Activated CD8-positive, alpha-beta memory T cell treated with anti-CD3 and anti-CD28 coated beads for 24 hours (primary cell): ENCODE results near the gene HTT.
"Not testable (repeated sequence)": the region's sequence is repeated elsewhere in the genome, so short reads cannot be mapped to it uniquely, and the experiment has no call there.

ENCODE experiments used
- DNase-seq: peaks from one replicate; pipeline ENCODE4 v3.0.0-alpha.2; 2020

The HTT gene

DNA sequence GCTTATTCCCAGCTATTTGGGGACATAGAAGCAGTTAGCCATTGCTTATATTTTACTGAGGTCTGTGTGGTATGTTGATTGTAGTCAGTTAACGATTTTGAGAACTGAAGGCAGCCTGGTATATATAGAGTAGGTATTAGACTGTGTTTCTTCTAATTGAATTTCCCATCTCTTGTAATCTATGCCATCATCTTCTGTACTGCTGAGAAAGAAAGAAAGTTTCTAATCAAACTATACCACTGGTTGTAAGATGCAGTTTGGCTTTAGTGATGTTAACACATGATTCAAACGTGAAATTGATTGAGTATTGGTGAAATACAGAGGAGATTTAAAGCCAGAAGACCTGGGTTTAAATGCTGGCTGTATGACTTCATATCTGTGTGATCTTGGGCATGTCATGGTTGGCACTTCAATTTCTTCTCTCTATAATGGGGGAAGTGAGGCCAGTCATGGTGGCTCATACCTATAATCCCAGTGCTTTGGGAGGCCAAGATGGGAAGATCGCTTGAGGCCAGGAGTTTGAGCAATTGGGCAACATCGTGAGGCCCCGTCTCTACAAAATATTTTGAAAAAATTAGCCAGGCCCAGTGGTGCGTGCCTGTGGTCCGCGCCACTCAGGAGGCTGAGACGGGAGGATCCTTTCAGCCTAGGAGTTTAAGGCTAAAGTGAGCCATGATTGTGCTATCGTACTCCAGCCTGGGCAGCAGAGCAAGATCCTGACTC lies 11.6 kb downstream of the HTT start:
- no peak for DNase-seq

DNA sequence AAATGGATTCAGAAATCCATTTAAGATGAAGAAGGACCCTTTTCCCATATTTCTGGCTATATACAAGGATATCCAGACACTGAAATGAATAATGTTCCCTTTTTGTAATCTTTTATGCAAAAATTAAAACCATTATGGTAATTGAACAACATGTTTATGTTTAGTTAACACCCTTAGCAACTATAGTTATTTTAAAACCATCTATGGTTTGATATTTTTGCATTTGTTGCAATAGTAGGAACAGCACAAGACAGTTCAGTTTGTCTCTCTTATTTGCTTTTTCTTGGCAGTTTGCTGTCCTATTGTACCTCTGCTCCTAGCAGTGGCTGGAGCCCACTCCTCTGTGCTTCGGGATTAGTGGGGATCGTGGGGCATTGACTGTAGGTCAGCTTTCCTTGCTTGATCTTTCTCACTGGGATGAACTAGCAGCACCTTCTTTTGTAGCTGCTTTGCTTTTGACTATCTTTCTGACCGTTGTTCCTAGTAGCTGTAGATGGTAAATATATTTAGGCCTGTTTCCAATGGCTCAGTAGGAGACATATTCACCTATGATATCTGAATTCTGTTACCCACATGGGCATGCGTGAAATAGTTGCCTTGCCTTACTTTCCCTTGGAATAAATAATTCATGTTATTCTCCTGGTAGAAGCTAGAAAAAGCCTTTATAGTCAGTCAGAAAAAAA lies 12.8 kb downstream of the HTT start:
- DNase-seq, result no peak

DNA sequence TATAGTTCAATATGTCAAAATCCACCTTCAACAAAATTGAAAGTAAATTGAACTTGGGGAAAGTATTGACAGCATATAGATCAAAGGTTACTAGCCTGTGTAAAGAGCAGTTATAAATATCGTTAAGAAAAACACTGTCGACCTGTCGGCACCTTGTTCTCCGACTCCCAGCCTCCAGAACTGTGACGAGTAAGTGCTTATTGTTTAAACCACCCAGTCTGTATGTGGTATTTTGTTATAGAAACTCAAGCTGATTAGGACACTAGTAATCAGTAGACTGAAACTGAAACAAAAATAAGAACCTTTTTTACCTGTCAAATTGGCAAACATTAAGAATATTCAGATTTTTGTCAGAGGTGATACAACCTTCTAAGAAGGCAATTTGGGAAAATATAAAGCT lies 17.0 kb downstream of the HTT start:
- no peak for DNase-seq

DNA sequence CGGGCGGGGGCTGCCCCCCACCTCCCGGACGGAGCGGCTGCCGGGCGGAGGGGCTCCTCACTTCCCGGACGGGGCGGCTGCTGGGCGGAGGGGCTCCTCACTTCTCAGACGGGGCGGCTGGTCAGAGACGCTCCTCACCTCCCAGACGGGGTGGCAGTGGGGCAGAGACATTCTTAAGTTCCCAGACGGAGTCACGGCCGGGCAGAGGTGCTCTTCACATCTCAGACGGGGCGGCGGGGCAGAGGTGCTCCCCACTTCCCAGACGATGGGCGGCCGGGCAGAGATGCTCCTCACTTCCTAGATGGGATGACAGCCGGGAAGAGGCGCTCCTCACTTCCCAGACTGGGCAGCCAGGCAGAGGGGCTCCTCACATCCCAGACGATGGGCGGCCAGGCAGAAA lies 20.2 kb downstream of the HTT start:
- not testable (repeated sequence) for DNase-seq

DNA sequence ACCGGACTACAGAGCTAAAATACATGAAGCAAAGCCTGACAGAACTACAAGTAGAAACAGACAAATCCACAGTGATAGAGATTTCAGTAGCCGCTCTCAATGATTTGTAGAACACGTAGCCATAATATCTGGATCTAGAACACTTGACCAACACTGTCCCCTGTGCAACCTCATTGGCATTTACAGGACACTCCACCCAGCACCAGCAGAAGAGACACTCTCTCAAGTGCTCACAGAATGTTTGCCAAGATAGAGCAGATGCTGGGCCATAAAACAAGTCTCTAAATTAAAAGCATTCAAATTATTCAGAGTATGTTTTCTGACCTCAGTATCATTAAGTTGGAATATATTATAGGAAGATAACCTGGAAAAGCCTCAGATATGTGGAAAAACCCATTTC lies 21.7 kb downstream of the HTT start:
- no peak for DNase-seq

DNA sequence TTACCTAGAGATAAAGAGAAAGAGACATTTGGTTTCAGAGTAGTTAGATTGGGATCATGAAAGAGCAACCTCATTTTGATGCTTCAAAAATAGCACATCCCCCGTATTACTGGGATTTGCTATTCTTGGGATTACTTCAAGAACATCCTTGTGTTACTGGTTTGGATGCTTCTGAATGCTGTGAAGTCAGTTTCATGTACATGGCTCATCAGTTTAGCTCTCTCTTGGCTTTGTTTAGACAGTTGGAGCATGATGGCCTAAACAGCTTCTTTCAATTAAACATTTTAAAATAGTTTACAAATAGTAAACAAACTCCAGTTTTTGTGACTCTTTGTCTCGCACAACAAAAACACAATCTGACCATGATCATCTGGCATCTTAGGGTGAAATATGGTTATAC lies 23.9 kb downstream of the HTT start:
- no peak for DNase-seq

DNA sequence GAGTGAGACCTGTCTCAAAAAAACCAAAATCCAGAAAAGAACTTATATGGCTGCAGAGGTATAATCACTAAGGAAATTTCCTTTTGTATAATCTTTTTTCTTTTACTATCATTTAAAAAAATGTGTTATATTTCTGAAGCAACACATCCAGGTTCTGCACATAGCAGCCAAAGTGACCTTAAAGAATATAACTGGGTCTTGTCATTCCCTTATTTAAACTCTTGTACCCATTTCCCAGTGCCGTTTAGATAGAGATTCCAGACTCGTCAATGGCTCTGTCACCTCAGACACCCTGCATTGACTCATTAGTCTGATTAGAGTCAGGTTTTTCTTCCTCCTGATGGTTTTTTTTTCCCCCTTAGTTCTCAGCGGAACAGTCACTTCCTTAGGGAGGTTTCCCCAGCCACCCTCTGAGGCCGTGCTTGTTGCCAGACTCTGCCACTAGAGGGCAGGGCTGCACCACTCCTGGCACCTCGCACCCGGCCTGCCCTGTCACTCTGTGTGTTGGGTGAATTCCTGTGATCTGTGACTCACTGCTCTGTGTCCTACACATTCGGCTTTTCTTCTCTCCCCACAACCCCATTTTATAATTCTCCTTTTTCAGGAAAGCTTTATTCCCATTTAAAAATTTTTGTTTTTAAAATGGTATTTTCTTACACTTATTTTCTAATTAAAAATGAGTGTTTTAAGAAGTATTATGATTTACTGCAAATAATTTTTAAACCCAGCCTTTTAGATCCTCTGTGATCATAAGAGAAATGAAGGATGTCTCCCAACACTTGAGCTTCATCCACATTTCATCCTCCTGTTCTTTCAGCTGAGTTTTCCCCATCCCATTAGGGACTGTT lies 32.1 kb downstream of the HTT start:
- DNase-seq, result peak; percentile 97

DNA sequence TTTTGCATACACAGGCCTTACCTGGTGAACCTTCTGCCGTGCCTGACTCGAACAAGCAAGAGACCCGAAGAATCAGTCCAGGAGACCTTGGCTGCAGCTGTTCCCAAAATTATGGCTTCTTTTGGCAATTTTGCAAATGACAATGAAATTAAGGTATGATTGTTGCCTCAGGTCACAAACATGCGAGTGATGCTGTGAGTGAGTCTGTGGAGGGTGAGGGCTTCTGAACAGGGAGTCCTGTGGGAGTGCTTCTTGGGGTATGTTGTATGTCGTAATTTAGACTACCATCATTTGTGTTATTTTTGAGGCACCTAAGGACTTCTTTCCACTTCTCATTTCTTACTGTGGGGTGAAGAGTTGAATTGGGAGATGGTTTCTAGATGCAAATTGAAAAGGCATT lies 32.8 kb downstream of the HTT start:
- DNase-seq, result no peak

DNA sequence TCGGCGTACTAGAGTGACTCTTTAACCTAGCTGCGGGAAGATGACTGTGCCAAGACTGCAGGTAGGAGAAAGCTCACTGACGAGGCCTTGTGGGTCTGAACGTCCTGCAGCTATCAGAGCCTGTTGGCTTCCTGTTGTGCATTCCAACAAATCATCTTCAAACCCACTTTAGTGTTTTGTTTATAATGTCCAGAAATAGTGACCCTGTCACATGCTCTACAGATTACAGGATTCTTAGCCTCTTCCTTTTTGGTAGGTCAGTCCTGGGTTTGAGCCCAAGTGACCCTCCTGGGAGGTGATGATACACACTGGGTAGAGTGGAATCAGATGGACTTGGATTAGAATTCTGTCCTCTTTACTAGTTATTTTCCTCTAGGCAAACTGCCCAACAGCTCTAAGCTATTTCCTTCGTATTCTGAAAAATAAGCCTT lies 33.2 kb downstream of the HTT start:
- no peak for DNase-seq

DNA sequence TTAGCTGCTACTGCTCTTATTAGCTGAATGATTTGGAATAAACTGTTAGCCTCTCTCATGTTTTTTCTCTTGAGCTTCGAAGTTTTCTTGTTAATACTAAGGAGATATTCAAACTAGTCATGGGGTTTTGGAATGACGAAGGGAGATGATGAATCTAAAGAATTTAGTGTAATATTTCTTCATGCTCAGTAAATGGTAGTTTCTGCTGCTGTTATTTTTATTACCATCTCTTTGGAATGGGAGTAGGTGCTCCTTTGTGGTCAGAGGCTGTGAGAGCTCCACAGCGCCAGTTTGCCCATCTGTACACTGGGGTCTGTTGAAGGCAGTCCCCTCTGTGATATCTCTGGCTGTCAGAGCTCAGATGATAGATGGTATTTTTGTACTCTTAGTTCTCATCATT lies 33.7 kb downstream of the HTT start:
- DNase-seq, result no peak

DNA sequence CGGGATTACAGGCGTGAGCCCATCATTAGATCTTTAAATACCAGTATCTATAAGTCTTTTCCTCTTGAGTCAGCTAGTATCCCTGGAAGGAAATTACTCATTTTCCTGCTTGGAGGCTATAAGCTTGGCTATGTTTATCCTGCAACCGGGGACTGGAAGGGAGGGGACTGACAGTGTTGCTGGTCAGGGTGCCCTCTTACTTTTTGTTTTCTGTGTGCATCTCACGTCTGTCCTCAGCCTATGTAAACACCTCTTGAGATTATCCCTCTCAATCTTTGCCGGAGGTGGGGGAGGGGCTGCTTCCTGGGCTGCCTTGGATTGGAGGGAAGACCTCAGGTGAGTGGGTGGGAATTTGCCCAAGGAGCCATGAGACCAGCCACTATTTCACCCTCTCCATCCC lies 37.0 kb downstream of the HTT start:
- no peak for DNase-seq

DNA sequence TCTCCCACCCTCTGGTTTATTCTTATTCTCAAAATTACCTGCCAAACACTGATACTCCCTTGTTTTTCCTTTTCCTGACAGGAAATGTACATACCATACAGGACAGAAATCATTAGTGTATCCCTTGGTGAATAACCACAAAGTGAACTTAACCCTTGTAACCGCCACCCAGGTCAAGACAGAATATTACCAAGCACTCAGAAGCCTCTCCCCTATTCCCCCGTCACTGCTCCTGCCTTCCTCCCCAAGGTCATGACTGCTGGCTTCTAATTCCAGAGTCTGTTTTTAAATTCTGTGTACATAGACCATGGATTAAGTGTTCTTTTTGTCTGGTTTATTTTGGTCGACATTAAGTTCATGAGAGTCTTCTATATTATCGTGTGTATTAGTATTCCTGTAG lies 37.7 kb downstream of the HTT start:
- no peak for DNase-seq

DNA sequence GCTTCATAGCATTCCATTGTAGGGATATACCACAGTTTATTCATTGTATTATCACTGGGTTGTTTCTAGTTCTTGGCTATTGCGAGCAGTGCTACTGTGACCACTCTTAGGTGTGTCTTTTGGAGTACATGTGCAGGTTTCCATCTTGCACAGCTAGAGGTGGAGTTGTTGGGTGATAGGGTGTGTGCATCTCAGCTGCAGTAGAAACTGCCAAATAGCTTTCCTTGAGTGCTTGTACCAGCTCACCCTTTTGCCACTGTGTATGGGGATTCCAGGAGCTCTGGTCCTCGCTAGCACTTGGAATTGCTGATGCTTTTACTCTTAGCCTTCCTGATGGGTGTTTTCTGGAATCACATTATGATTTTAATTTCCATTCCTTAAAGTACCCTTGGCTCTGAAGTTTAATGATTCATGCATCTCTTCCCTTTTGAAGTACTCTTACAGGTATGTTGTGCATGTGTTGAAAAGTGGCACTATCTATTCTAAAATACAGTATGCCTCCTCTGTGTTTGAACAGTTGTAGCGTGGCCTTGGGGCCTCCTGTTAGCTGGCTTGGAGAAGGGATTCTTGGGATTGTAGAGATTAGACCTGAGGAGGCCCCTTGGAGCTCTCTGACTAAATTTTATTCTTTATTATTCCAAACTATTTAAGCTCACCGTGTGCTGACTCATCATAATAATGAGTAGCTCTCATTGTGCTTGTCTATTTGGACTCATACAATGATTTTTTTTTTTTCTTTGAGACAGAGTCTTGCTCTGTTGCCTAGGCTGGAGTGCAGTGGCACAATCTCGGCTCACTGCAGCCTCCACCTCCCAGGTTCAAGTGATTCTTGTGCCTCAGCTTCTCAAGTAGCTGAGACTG lies 38.4 kb downstream of the HTT start:
- DNase-seq, result no peak

DNA sequence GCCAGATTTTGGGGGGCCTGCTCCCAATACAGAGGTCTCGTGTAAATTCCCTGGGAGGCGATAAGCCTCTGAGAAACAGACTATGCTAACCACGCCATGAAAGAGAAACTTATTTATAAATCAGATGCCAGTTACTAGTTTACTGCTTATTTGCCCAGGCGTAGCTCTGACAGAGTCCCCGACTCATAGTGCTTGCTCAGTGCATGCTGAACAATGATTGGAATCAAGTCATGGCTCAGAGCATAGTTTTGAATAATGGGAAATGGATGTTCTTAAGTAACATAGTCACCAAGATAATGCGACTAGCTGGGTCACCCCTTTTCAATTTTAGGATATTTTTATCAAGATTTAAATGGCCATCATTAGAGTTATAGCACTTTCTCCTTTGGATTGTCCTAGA lies 39.9 kb downstream of the HTT start:
- no peak for DNase-seq

DNA sequence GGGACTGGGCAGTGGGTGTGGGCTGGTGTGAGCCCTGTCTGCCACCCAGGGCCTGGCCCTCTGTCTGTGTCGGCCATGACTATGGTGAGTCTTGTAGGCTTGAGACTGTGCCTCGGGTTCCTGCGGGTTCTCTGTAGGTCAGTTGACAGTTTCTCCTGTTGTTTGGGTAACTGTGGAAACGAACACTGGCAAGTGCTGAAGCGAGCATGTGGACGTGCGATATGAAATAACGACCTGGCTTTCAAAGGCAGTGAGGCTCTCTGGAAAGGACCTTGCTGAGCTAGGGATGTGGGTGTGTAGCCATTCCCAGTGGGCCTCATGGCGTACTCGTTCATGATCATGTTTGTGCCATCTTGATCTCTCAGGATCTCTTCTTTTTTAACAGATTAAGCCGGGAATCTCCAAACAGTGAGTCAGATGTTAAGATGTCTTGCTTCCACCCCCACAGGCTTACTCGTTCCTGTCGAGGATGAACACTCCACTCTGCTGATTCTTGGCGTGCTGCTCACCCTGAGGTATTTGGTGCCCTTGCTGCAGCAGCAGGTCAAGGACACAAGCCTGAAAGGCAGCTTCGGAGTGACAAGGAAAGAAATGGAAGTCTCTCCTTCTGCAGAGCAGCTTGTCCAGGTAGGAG lies 41.3 kb downstream of the HTT start:
- no peak for DNase-seq

DNA sequence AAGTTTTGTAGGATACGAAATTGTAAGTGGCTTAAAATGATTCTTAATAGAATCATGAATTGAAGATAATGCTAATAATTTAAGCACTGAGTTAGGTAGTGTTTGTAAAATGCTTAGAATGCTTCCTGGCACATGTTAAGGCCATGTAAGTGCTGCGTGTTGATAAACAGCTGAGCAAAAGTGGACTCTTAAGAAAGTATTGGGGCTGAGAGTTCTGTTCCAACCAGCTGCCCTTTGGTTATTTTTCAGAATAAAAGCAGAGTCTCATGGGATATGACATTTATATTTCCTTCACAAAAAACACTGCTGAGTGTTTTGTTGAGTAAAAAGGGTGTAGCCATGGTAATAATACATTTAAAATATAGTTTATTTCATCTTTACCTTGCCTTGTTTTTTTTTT lies 42.5 kb downstream of the HTT start:
- DNase-seq, result no peak

DNA sequence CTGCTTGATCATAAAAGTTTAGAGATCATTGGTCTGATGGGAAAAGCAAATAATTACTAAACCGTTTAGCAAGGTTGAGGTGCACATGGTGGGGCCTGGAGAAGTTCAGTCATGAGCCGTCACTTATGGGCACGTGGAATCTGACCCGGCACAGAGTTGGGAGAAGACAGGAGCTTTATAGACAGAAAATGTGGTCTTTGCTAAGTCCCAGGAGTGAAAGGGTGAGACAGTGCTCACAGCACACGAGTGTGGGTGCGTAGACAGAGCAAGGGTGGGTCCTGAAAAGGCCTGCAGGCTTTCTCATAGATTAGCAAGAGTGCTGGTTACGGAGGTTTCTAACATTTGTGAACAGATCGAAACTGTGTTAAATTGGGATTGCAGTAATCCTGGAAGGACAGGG lies 43.8 kb downstream of the HTT start:
- no peak for DNase-seq

DNA sequence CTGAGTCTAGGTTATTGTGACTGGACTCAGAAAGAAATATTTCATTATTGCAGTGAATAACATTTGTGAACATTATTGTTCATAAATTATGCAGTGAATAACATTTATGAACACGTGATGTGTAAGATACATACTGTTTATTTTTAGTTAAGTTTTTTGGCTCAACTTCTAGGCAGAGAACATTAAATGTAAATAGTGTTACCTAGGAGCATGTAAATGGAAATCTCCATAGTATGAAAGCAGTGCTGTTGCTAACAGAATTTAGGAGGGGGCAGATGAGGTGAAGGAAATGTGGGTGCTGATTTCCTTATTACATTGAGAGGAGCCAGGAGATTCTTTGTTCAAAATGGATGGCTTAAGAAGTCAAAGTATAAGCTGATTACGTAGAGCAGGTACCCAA lies 45.0 kb downstream of the HTT start:
- DNase-seq, result no peak

DNA sequence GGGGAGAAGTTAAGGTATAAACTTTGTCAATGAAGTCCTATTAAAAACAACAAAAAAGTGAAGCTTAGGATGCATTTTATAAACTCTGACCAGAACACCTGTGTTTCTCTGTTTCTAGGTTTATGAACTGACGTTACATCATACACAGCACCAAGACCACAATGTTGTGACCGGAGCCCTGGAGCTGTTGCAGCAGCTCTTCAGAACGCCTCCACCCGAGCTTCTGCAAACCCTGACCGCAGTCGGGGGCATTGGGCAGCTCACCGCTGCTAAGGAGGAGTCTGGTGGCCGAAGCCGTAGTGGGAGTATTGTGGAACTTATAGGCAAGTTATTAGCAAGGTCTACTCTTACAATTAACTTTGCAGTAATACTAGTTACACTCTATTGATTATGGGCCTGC lies 46.6 kb downstream of the HTT start:
- DNase-seq, result no peak

DNA sequence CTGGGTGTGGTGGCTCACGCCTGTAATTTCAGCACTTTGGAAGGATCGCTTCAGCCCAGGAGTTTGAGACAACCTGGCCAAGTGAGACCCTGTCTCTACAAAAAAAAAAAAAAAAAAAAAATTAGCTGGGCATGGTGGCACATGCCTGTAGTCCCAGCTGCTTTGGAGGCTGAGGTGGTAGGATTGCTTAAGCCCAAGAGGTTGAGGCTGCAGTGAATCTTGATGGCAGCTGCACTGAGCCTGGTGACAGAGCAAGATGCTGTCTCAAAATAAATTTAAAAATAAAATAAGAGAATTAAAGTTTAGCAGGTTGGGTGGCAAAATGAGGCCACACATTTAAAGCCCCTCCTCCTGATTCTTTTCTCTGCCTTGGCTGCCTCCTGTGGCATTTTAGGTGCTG lies 47.1 kb downstream of the HTT start:
- no peak for DNase-seq

DNA sequence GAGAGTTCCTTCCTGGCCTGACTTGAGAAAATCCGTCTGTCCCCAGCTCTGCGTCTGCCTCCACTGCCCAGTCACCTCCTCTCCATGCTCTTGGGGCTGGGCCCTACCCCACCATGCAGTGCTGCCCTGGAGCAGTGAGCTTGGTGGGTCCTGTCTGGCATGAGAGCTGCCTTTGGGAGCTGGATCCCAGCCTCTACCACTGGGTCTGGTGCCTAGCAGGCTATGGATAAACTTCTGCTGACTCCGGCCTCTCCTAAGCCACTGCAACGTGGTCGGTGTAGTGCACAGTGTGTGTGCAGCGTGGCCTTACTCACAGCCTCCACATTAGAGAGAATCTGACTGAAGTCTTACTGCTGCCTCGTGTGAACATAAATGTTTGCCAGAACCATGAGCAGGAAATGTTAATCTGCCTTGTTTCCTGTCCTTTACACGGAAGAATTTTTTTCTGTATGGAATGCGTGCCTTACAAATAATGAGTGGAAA lies 47.6 kb downstream of the HTT start:
- DNase-seq, result no peak

DNA sequence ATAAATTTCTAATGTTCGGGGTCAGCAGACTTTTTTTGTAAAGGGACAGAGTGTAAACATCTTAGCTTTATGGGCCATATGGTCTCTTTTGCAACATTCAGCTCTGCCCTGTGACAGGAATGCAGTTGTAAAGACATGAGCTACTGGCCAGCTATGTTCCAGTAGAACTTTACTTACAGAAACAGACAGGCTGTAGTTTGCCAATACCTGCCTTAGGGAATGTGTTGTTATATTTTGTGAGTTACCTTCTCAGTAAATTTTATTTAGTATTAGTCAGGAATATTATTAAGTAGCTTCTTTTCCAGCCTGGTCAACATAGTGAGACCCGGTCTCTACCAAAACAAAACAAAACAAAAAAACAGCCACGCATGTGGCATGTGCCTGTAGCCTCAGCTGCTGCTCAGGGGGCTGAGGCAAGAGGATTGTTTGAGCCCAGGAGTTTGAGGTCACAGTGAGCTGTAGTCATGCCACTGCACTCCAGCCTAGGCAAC lies 48.7 kb downstream of the HTT start:
- no peak for DNase-seq
